ENCODE data around the gene NLGN3.

- TF ChIP-seq CTCF (IDR thresholded peaks at IDR 0.05) (no peak), PHF8 (IDR thresholded peaks at IDR 0.05; ENCODE audit: borderline replicate concordance, low read depth) (no peak), POLR2A (IDR thresholded peaks at IDR 0.05; ENCODE audit: low read length) (no peak)
Observed at GRCh38 chrX:71151366-71151765, 6.7 kb downstream of the NLGN3 start.
